MCF 10A (cell line): ENCODE measurements around the gene WWP2. TPM values are rescaled to one million over a fixed set of nuclear protein-coding genes. Genes with fewer than 3 reads are reported as not detected.

Source experiments
- BruUV-seq: library from RNA; stranded (reverse); fragments of 400-500 nt; replicated peaks from 2 replicates; lab custom pipeline; 2021; lab: Mats Ljungman, UMichigan
- CTCF ChIA-PET: fragments of 300-600 bp; sonication (Branson Sonifier 250); formaldehyde crosslinking; extraction: SDS; loops from one replicate; lab custom pipeline; 2021; ENCODE audit warnings: antibody characterized with exemption, inconsistent platforms; lab: Yijun Ruan, JAX
- POLR2A ChIA-PET: fragments of 300-600, 350-650 bp; sonication (Branson Sonifier 250); formaldehyde crosslinking; extraction: SDS; loops from one replicate; lab custom pipeline; 2020; ENCODE audit warnings: antibody characterized with exemption, inconsistent platforms; lab: Yijun Ruan, JAX
- DNase-seq: peaks from one replicate; pipeline ENCODE4 v3.0.0-alpha.2; 2018; ENCODE audit not compliant: unreplicated experiment
- H3K27ac Mint-ChIP-seq: one replicate; pipeline ENCODE4 v1.8.0; 2022; ENCODE audit warnings: mild to moderate bottlenecking, low read depth, mixed read lengths; ENCODE audit not compliant: unreplicated experiment
- H3K27me3 Mint-ChIP-seq: one replicate; pipeline ENCODE4 v1.8.0; 2022; ENCODE audit warnings: mixed read lengths; ENCODE audit not compliant: insufficient read depth, unreplicated experiment
- H3K36me3 Mint-ChIP-seq: one replicate; pipeline ENCODE4 v1.8.0; 2022; ENCODE audit warnings: mild to moderate bottlenecking, moderate library complexity, mixed read lengths; ENCODE audit not compliant: insufficient read depth, unreplicated experiment
- H3K4me1 Mint-ChIP-seq: one replicate; pipeline ENCODE4 v1.8.0; 2022; ENCODE audit warnings: mixed read lengths; ENCODE audit not compliant: insufficient read depth, unreplicated experiment
- H3K4me3 Mint-ChIP-seq: one replicate; pipeline ENCODE4 v1.8.0; 2022; ENCODE audit warnings: mild to moderate bottlenecking, moderate library complexity, mixed read lengths; ENCODE audit not compliant: unreplicated experiment
- H3K9me3 Mint-ChIP-seq: one replicate; pipeline ENCODE4 v1.8.0; 2022; ENCODE audit warnings: mixed read lengths; ENCODE audit not compliant: unreplicated experiment
- CTCF ChIP-seq: fragments of 200-600 bp; IDR thresholded peaks from one replicate; pipeline ENCODE4 v1.8.0; 2022; ENCODE audit warnings: antibody characterized with exemption, mild to moderate bottlenecking; ENCODE audit not compliant: unreplicated experiment
- intact Hi-C: fragments of 100-400 bp; cut with micrococcal nuclease; formaldehyde crosslinking; loops from 2 replicates; pipeline ENCODE4 v1.14.1; 2022
- total RNA-seq: library from RNA; stranded (reverse); gene quantifications from 2 replicates; pipeline ENCODE4 v1.2.3, GENCODE V29; 2022

Gene WWP2
- total RNA-seq, 1 experiment from 2014 or later, result 30.4 TPM

GRCh38 chr16:69769404-69769803 is 7.3 kb downstream of the WWP2 start:
- H3K4me3 Mint-ChIP-seq, result no peak overlapping the region
- ChIA-PET POLR2A (interaction anchor here (1.8 kb wide), 1 partner anchor 45 kb away, joined by 6 read pairs; no protein-coding TSS in a partner anchor), CTCF (interaction anchor here (0.6 kb wide), 1 partner anchor 25 kb away, joined by 3 read pairs; no protein-coding TSS in a partner anchor)
- H3K36me3 Mint-ChIP-seq, result peaks cover 10% of the 10 kb centered on the region
- H3K27ac Mint-ChIP-seq, result no peak overlapping the region
- H3K4me1 Mint-ChIP-seq, result peaks cover 5% of the 10 kb centered on the region
- no TSS peak for BruUV-seq
- intact Hi-C loops, result no loop called here
- no peak for TF ChIP-seq CTCF
- no peaks in the 10 kb centered on the region for H3K27me3 Mint-ChIP-seq
- H3K9me3 Mint-ChIP-seq, result no peaks in the 10 kb centered on the region
- no peak for DNase-seq

- intact Hi-C loops, result no loop called here
These were observed 9.5 kb downstream of the WWP2 start for GRCh38 chr16:69771651-69771967.

GRCh38 chr16:69773260-69773947 is 11.3 kb downstream of the WWP2 start:
- H3K36me3 Mint-ChIP-seq, result peaks cover 10% of the 10 kb centered on the region
- H3K27me3 Mint-ChIP-seq, result no peaks in the 10 kb centered on the region
- TF ChIP-seq CTCF, result no peak
- H3K9me3 Mint-ChIP-seq, result peaks cover 8% of the 10 kb centered on the region
- CTCF ChIA-PET, result interaction anchor here (0.7 to 0.8 kb wide), 3 partner anchors 18 to 24 kb away, joined by 3 read pairs; partner anchors contain the start of gene NOB1
- no peak overlapping the region for H3K27ac Mint-ChIP-seq
- BruUV-seq, result no TSS peak
- intact Hi-C loops, result no loop called here
- POLR2A ChIA-PET, result interaction anchor here (0.7 to 2.0 kb wide), 2 partner anchors 10 to 838 kb away, joined by 6 to 12 read pairs; no protein-coding TSS in a partner anchor
- H3K4me1 Mint-ChIP-seq, result no peaks in the 10 kb centered on the region
- no peak for DNase-seq
- no peak overlapping the region for H3K4me3 Mint-ChIP-seq

More at GRCh38 chr16:69771651-69771967, 9.5 kb downstream of the WWP2 start:
- BruUV-seq, result no TSS peak
- no peak for TF ChIP-seq CTCF
- ChIA-PET CTCF (interaction anchor here (0.5 kb wide), 1 partner anchor 59 kb away, joined by 3 read pairs; no protein-coding TSS in a partner anchor), POLR2A (interaction anchor here (1.7 kb wide), 1 partner anchor 10 kb away, joined by 11 read pairs; the partner anchor contains the start of gene WWP2)
- Mint-ChIP-seq H3K27me3 (no peaks in the 10 kb centered on the region), H3K27ac (no peak overlapping the region), H3K9me3 (peaks cover 8% of the 10 kb centered on the region), H3K4me1 (peaks cover under 1% of the 10 kb centered on the region), H3K36me3 (peaks cover 10% of the 10 kb centered on the region), H3K4me3 (no peak overlapping the region)
- DNase-seq, result no peak

- Mint-ChIP-seq H3K27me3 (no peaks in the 10 kb centered on the region), H3K36me3 (peaks cover 5% of the 10 kb centered on the region), H3K4me1 (no peaks in the 10 kb centered on the region), H3K27ac (no peak overlapping the region), H3K4me3 (no peak overlapping the region), H3K9me3 (peaks cover 8% of the 10 kb centered on the region)
- ChIA-PET CTCF (no interaction called here), POLR2A (interaction anchor here (1.5 kb wide), 1 partner anchor 12 kb away, joined by 5 read pairs; no protein-coding TSS in a partner anchor)
- intact Hi-C loops, result no loop called here
- no TSS peak for BruUV-seq
- TF ChIP-seq CTCF, result no peak
- DNase-seq, result no peak
These were observed 13.4 kb downstream of the WWP2 start for GRCh38 chr16:69775563-69775962.
